OCI-LY7 (cell line): ENCODE measurements around the gene ZBTB47.

ENCODE experiments used
- EZH2phosphoT487 ChIP-seq: fragments of 200-600 bp; sonication (generic); IDR thresholded peaks from 2 replicates; pipeline ENCODE4 v1.6.1; 2018; ENCODE audit warnings: low read depth, borderline replicate concordance, mild to moderate bottlenecking, mixed run types, antibody characterized with exemption, low read length, moderate library complexity, mixed read lengths
- TF ChIP-seq, protein P1 (sequence below): fragments of 200-600 bp; sonication (generic); conservative IDR thresholded peaks from 2 replicates; pipeline ENCODE4 v1.5.1; 2014; ENCODE audit warnings: mild to moderate bottlenecking, antibody characterized with exemption, low read length, moderate library complexity, mixed read lengths

DNA sequence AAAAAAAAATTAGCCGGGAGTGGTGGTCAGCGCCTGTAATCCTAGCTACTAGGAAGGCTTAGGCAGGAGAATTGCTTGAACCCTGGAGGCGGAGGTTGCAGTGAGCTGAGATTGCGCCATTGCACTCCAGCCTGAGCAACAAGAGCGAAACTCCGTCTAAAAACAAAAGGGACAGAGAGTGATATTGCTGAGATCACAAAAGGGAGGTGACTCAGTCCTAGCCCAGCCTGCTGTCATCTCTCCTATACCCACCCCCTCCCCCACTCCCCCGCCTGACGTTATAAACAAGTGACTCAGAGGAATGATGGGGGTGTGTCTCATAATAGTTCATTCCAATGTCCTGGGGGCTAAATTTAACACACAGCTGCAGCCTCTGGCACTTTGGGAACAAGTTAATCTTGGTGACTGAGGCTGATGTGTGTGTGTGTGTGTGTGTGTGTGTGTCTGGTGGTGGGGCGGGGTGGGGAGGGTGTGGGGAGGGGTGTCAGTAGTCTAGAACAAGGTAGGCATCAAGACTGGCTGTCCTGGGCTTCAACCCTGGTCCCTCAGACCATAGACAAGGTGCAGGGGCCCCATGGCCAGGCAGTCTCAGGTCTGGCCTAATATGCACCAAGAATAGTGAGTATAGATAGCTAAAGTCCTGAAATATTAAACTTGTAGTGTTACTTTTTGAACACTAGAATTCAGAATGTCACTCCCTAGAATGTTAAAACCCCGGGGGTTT, 30.5 kb downstream of the ZBTB47 start:
- TF ChIP-seq, protein P1, sequence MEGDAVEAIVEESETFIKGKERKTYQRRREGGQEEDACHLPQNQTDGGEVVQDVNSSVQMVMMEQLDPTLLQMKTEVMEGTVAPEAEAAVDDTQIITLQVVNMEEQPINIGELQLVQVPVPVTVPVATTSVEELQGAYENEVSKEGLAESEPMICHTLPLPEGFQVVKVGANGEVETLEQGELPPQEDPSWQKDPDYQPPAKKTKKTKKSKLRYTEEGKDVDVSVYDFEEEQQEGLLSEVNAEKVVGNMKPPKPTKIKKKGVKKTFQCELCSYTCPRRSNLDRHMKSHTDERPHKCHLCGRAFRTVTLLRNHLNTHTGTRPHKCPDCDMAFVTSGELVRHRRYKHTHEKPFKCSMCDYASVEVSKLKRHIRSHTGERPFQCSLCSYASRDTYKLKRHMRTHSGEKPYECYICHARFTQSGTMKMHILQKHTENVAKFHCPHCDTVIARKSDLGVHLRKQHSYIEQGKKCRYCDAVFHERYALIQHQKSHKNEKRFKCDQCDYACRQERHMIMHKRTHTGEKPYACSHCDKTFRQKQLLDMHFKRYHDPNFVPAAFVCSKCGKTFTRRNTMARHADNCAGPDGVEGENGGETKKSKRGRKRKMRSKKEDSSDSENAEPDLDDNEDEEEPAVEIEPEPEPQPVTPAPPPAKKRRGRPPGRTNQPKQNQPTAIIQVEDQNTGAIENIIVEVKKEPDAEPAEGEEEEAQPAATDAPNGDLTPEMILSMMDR, result no peak
- TF ChIP-seq EZH2phosphoT487, result no peak
